Activated CD8-positive, alpha-beta T cell treated with anti-CD3 and anti-CD28 coated beads for 36 hours (primary cell): ENCODE data around the gene GFPT1. TPM values are rescaled to one million over a fixed set of nuclear protein-coding genes. Genes with fewer than 3 reads are reported as not detected.

Source experiments
- ATAC-seq: fragments of 200-7000 bp; cut with Tn5 transposase; one replicate; pipeline ENCODE4 v1.10.0; 2021; ENCODE audit warnings: mild to moderate bottlenecking, moderate library complexity
- CTCF ChIA-PET: fragments of 350-600 bp; sonication (Branson Sonifier 250); formaldehyde crosslinking; loops from one replicate; lab custom pipeline; 2021; ENCODE audit warnings: antibody characterized with exemption; lab: Charles Lee
- POLR2A ChIA-PET: fragments of 350-600 bp; sonication (Branson Sonifier 250); formaldehyde crosslinking; loops from one replicate; lab custom pipeline; 2021; ENCODE audit warnings: antibody characterized with exemption; lab: Charles Lee
- DNase-seq: peaks from one replicate; pipeline ENCODE4 v3.0.0-alpha.2; 2020
- H3K27ac Mint-ChIP-seq: one replicate; pipeline ENCODE4 v1.8.0; 2021; ENCODE audit warnings: mild to moderate bottlenecking, mixed read lengths
- H3K27me3 Mint-ChIP-seq: one replicate; pipeline ENCODE4 v1.8.0; 2021; ENCODE audit warnings: mixed read lengths
- H3K36me3 Mint-ChIP-seq: one replicate; pipeline ENCODE4 v1.8.0; 2021; ENCODE audit warnings: low read depth, mixed read lengths
- H3K4me1 Mint-ChIP-seq: one replicate; pipeline ENCODE4 v1.8.0; 2021; ENCODE audit warnings: low read depth, mixed read lengths
- H3K4me3 Mint-ChIP-seq: one replicate; pipeline ENCODE4 v1.8.0; 2021; ENCODE audit warnings: mild to moderate bottlenecking, moderate library complexity, mixed read lengths
- H3K9me3 Mint-ChIP-seq: one replicate; pipeline ENCODE4 v1.8.0; 2021; ENCODE audit warnings: mixed read lengths
- CTCF ChIP-seq: fragments of 200-600 bp; IDR thresholded peaks from one replicate; pipeline ENCODE4 v1.8.0; 2022; ENCODE audit warnings: antibody characterized with exemption, mild to moderate bottlenecking
- intact Hi-C: fragments of 100-400 bp; cut with micrococcal nuclease; formaldehyde crosslinking; loops from one replicate; pipeline ENCODE4 v1.10.0; 2022
- total RNA-seq, 2 experiments: library from RNA; stranded (reverse); gene quantifications; one replicate each; pipeline ENCODE4 v1.2.3, GENCODE V29; 2021

The GFPT1 gene
- total RNA-seq, 2 experiments from 2014 or later, result 37.8 to 38.0 TPM

- H3K4me3 Mint-ChIP-seq, result no peak overlapping the region
- CTCF ChIA-PET, result no interaction called here
- intact Hi-C loops, result no loop called here
- no peak for DNase-seq
- no peaks in the 10 kb centered on the region for H3K4me1 Mint-ChIP-seq
- H3K27ac Mint-ChIP-seq, result no peak overlapping the region
- ATAC-seq, result no peak
- no peak for TF ChIP-seq CTCF
- H3K36me3 Mint-ChIP-seq, result no peaks in the 10 kb centered on the region
- H3K27me3 Mint-ChIP-seq, result peaks cover 13% of the 10 kb centered on the region
- POLR2A ChIA-PET, result no interaction called here
- H3K9me3 Mint-ChIP-seq, result no peaks in the 10 kb centered on the region
Measured at GRCh38 chr2:69279211-69279610, 107.8 kb downstream of the GFPT1 start.

DNA sequence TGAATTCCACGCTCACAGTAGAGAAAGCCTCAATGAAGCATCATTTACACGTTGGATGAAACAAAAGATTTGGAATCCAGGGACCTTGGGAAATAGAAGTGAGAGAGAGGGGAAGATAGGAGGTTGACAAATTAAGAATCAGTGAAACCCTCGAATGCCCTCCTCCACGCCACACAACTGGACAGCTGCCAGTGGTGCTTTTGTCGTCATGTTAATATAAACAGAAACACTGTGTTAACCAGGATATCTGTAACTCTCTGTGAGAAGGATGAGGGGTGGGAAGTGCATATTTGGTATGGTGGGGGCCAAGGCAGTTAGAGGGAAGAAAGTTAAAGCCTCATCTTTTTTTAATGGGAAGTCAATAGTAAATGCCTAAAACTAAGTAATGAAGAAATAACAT, 108.7 kb downstream of the GFPT1 start:
- Mint-ChIP-seq H3K4me3 (no peak overlapping the region), H3K4me1 (no peaks in the 10 kb centered on the region), H3K27ac (no peak overlapping the region), H3K27me3 (peaks cover 20% of the 10 kb centered on the region), H3K9me3 (no peaks in the 10 kb centered on the region), H3K36me3 (no peaks in the 10 kb centered on the region)
- no peak for TF ChIP-seq CTCF
- intact Hi-C loops, result no loop called here
- DNase-seq, result no peak
- ChIA-PET CTCF (no interaction called here), POLR2A (no interaction called here)
- no peak for ATAC-seq

DNA sequence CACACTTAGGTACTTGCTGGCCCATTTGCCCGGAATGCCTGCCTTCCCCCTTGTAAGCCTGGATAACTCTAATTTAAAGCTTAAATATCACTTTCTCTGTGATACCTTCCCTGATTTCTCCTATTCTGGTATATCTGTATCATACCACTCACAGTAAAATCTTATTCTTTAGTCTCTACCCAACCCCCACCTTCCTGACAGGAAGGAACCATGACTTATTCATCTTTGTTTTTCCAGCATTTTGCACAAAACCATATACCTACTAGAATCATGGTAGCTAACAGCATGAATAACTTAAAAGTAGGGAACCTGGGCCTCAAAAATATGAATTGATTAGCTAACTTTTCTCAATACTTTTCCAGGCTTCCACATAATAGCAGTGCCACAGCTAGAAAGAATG, 111.5 kb downstream of the GFPT1 start:
- no peaks in the 10 kb centered on the region for H3K36me3 Mint-ChIP-seq
- CTCF ChIA-PET, result interaction anchor here (1.2 kb wide), 1 partner anchor 31 kb away, joined by 3 read pairs; no protein-coding TSS in a partner anchor
- no peak overlapping the region for H3K27ac Mint-ChIP-seq

GRCh38 chr2:69272803-69273471, 114.1 kb downstream of the GFPT1 start:
- DNase-seq (no peak), ATAC-seq (no peak)
- Mint-ChIP-seq H3K27ac (no peak overlapping the region), H3K4me3 (no peak overlapping the region), H3K36me3 (no peaks in the 10 kb centered on the region), H3K9me3 (no peaks in the 10 kb centered on the region), H3K4me1 (no peaks in the 10 kb centered on the region), H3K27me3 (peaks cover 27% of the 10 kb centered on the region)
- intact Hi-C loops, result no loop called here
- POLR2A ChIA-PET, result no interaction called here
- CTCF ChIA-PET, result no interaction called here
- no peak for TF ChIP-seq CTCF

More for the DNA sequence above, 111.5 kb downstream of the GFPT1 start:
- no peak for ATAC-seq
- no peak overlapping the region for H3K4me3 Mint-ChIP-seq
- POLR2A ChIA-PET, result interaction anchor here (0.6 kb wide), 1 partner anchor 375 kb away, joined by 3 read pairs; no protein-coding TSS in a partner anchor
- intact Hi-C loops, result no loop called here
- no peak for DNase-seq
- peaks cover 22% of the 10 kb centered on the region for H3K27me3 Mint-ChIP-seq
- H3K9me3 Mint-ChIP-seq, result no peaks in the 10 kb centered on the region
- H3K4me1 Mint-ChIP-seq, result no peaks in the 10 kb centered on the region
- no peak for TF ChIP-seq CTCF

DNA sequence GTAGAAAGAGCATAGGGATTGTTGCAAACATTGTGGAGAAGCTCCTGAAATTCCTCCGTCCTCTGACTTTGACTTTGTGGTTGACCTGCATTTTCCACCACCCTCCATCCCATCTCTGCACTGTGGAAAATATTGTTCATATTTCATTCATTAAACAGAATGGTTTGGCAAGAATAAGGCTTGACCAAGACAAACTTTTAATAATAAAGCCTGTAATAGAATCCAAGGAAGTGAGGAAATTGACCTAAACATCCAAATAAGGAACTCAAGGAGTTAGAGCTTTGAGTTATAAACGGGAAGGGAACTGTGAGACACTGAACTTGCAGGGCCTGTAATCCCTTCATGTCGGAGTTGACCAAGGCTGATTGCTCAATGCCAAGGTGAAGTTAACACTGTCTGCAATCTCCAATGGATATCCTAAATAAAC, 115.2 kb downstream of the GFPT1 start:
- ChIA-PET CTCF (interaction anchor here (1.4 kb wide), 1 partner anchor 34 kb away, joined by 4 read pairs; no protein-coding TSS in a partner anchor), POLR2A (no interaction called here)
- no peaks in the 10 kb centered on the region for H3K4me1 Mint-ChIP-seq
- DNase-seq (no peak), ATAC-seq (no peak)
- H3K27ac Mint-ChIP-seq, result no peak overlapping the region
- peaks cover 28% of the 10 kb centered on the region for H3K27me3 Mint-ChIP-seq
- no peaks in the 10 kb centered on the region for H3K9me3 Mint-ChIP-seq
- intact Hi-C loops, result no loop called here
- TF ChIP-seq CTCF, result no peak
- no peaks in the 10 kb centered on the region for H3K36me3 Mint-ChIP-seq
- no peak overlapping the region for H3K4me3 Mint-ChIP-seq
